GM12872 (cell line): ENCODE results near the gene EPDR1.

Experiments used
- CTCF ChIP-seq: IDR thresholded peaks from 3 replicates; pipeline ENCODE4 v1.5.1; 2011; ENCODE audit warnings: low read depth, mild to moderate bottlenecking, low read length, moderate library complexity; ENCODE audit not compliant: insufficient read depth

EPDR1 gene

GRCh38 chr7:37920849-37921805, 687 bp downstream of the EPDR1 start:
- peak; percentile 51 for TF ChIP-seq CTCF

- no peak for TF ChIP-seq CTCF
These were observed 1.4 kb downstream of the EPDR1 start for GRCh38 chr7:37921876-37922275.

- no peak for TF ChIP-seq CTCF
These were observed 3.6 kb downstream of the EPDR1 start for GRCh38 chr7:37923996-37924395.

- TF ChIP-seq CTCF = no peak
These were observed 4.1 kb downstream of the EPDR1 start for GRCh38 chr7:37924491-37925041.

GRCh38 chr7:37925620-37926019, 5.2 kb downstream of the EPDR1 start:
- no peak for TF ChIP-seq CTCF

GRCh38 chr7:37927773-37928444, 7.5 kb downstream of the EPDR1 start:
- TF ChIP-seq CTCF = no peak

- TF ChIP-seq CTCF = no peak
These were observed 8.4 kb downstream of the EPDR1 start for GRCh38 chr7:37928878-37929277.
